GM12891 (cell line): Measurements from ENCODE around the gene ZRANB3.

Experiments used
- DNase-seq: peaks from one replicate; pipeline ENCODE4 v3.0.0; 2011; ENCODE audit warnings: low spot score; ENCODE audit not compliant: insufficient read length
- FAIRE-seq: peaks from 2 replicates; lab custom pipeline; 2011; peaks lifted over from hg19 to GRCh38; lab: Jason Lieb, UNC
- PAX5 ChIP-seq: IDR thresholded peaks from 2 replicates; pipeline ENCODE4 v1.6.1; 2011; ENCODE audit warnings: low read length, moderate library complexity, mild to moderate bottlenecking; ENCODE audit not compliant: insufficient read depth, severe bottlenecking
- POLR2A ChIP-seq: IDR thresholded peaks from 2 replicates; pipeline ENCODE4 v1.6.1; 2011; ENCODE audit warnings: low read depth, low read length, control low read depth
- POLR2AphosphoS5 ChIP-seq: IDR thresholded peaks from 2 replicates; pipeline ENCODE4 v1.6.1; 2011; ENCODE audit warnings: low read depth, low read length, control low read depth
- POU2F2 ChIP-seq: IDR thresholded peaks from 2 replicates; pipeline ENCODE4 v1.6.1; 2011; ENCODE audit warnings: low read depth, mild to moderate bottlenecking, control low read depth, low read length, moderate library complexity
- SPI1 ChIP-seq: IDR thresholded peaks from 2 replicates; pipeline ENCODE4 v1.6.1; 2011; ENCODE audit warnings: low read depth, low read length, control low read depth
- TAF1 ChIP-seq: IDR thresholded peaks from 2 replicates; pipeline ENCODE4 v1.6.1; 2011; ENCODE audit warnings: low read depth, low read length, control low read depth

The ZRANB3 gene

DNA sequence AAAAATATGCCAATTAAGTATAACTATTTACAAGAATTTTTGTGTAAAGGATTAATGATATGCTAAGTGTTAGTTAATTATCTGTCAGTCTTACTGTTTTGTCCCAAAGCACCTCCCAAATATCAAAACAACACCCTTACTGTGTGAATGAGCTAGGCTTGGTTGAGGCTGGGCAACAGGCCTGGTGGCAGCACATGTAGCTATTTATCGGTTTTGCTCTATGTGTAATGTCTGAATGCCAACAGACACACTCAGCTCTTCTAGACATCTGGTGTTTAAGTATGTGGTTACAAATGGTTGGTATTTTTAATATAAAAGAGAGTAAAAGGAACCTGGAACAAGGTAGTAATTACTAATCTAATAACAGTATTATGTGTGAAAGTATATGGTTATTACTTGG is 303.6 kb downstream of the ZRANB3 start:
- no peak for TF ChIP-seq POLR2AphosphoS5
- DNase-seq (no peak), FAIRE-seq (no peak)

DNA sequence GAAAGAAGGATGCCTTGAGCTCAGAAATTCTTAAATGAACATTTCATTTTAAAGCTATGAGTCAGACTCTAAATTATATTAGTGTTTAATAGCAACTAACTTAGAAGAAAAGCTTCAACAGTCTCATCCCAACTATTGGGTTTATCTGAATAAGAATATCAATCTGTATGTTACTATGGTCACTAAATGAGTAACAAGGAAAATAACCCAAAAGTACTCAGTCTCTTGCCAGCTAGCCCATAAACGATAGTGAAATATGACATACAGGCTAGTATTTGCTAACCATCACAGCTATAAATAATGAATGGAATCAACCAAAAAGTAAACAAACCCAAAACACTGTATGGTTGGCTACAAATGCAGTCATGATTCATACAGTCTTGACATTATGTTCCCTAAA is 304.1 kb downstream of the ZRANB3 start:
- FAIRE-seq = no peak
- no peak for DNase-seq
- TF ChIP-seq POU2F2 (no peak), POLR2AphosphoS5 (no peak)

DNA sequence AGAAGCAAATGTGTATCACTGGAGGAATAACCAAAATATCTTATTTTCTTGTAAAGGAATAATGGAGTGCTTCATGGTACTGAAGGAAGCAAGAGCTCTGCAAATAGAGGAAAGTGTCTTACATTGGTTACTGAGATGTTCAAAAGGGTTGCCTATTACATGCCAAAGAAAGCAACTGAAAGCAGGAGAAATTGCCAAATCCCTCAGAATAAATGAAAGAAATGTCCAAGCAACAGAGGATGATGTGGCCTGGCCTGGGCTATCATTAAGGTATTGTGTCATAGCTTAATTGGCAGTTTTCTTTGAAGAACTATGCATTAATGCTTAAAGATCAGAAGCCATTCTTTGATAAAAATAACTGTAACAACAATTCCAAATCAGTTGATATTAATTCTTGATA is 305.2 kb downstream of the ZRANB3 start:
- TF ChIP-seq POLR2A (no peak), POLR2AphosphoS5 (no peak), PAX5 (no peak), POU2F2 (no peak), SPI1 (no peak), TAF1 (no peak)
- FAIRE-seq (no peak), DNase-seq (no peak)

DNA sequence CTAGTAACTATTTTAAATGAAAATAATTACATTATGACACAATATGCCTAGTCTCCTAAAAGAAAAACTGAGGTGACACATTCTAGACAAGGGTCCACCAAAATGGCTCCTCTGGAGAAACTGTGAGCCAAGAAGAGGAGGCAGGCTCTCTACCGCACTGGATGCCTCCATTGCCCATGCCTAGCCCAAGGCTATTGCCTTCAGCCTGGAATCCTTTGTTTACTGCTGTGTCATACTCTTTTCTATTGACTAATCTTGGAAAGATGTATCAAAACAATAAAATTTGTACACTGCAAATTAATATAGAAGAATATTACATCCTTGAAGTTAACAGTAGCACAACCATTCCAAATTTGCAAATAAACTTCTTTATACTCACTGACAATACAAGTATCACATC is 311.8 kb downstream of the ZRANB3 start:
- FAIRE-seq (no peak), DNase-seq (no peak)
- TF ChIP-seq POLR2A (no peak), POU2F2 (no peak), SPI1 (no peak), PAX5 (no peak), TAF1 (no peak), POLR2AphosphoS5 (no peak)

DNA sequence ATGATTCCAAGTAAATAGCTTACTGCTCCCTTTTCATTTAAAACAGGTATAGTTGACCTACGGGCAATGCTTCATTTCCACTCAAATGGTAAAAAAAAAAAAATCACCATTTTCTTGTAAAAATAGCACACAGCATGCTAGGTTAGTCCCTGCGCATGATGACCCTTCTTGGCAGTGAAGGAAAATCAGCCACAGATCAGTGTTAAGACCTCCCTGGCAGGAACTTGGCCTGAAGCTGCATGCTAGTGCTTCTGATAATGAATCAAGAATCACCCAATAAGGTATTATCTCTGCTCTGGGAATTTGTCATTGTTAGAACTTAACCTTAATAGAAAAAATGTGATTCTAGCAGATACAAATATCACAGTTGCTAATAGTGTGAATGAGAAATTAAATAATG is 312.6 kb downstream of the ZRANB3 start:
- no peak for FAIRE-seq
- DNase-seq = no peak
- TF ChIP-seq POLR2AphosphoS5 (no peak), POLR2A (no peak), SPI1 (no peak), POU2F2 (no peak), PAX5 (no peak), TAF1 (no peak)

- TF ChIP-seq PAX5 (no peak), SPI1 (no peak), POLR2A (no peak), POLR2AphosphoS5 (no peak), TAF1 (no peak), POU2F2 (no peak)
- DNase-seq = no peak
- no peak for FAIRE-seq
Observed at GRCh38 chr2:135212757-135213156, 318.3 kb downstream of the ZRANB3 start.

GRCh38 chr2:135208016-135208415 is 323.0 kb downstream of the ZRANB3 start:
- TF ChIP-seq SPI1 (no peak), TAF1 (no peak), PAX5 (no peak), POLR2A (no peak), POU2F2 (no peak), POLR2AphosphoS5 (no peak)
- no peak for DNase-seq
- no peak for FAIRE-seq

GRCh38 chr2:135203944-135204343 is 327.1 kb downstream of the ZRANB3 start:
- no peak for TF ChIP-seq POU2F2
- no peak for TF ChIP-seq TAF1
- no peak for FAIRE-seq

DNA sequence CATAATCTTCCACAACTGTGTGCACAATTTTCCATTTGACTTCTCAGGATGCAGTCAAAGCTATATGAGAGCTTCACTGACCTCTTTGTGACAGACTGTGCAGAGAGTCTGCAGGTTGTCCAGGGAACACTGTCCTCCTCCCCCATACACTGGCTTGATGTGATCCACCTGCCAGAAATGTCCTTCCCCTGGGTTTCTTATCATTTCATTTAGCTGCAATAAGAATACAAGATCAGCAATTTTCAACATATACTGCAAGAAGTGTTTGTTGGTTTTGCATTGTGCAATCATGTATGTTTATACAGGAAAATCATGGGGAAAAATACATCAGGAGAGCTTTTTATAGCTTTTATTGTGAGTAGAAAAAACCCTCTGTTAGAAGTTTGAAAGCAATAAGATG is 328.3 kb downstream of the ZRANB3 start:
- DNase-seq (no peak), FAIRE-seq (no peak)
- TF ChIP-seq TAF1 (no peak), POLR2AphosphoS5 (no peak), POLR2A (no peak), SPI1 (no peak), POU2F2 (no peak), PAX5 (no peak)

More at GRCh38 chr2:135203944-135204343, 327.1 kb downstream of the ZRANB3 start:
- no peak for DNase-seq

DNA sequence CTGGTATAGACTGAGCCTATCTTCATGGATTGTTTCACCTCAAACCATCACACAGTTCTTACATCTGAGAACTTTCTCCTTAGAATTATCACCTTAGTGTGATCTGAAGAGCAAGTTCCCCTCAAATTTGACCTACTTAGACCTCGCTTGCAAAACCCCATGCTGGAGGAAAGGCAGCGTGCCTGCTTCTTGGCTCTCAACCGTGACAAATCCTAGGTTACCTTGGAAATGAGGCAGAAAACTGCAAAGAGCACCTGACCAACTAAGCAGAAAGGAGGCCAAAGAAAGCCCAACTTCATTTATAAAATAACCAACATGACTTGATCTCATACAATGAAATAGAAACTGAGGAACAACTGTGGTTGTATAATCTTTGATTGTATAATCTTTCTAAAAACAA is 332.5 kb downstream of the ZRANB3 start:
- FAIRE-seq (no peak), DNase-seq (no peak)
- no peak for TF ChIP-seq SPI1
- TF ChIP-seq PAX5 = no peak
- no peak for TF ChIP-seq TAF1
- no peak for TF ChIP-seq POLR2A

GRCh38 chr2:135190799-135191198 is 340.2 kb downstream of the ZRANB3 start:
- no peak for TF ChIP-seq SPI1
- FAIRE-seq (no peak), DNase-seq (no peak)
